ENCODE measurements around the gene NIPA2. TPM values are rescaled to one million over a fixed set of nuclear protein-coding genes. Genes with fewer than 3 reads are reported as not detected.
"Not testable (repeated sequence)": the region's sequence is repeated elsewhere in the genome, so short reads cannot be mapped to it uniquely, and the experiment has no call there.

The NIPA2 gene
- 10 to 100 TPM; 52.7 to 66.3 (median 59.6) TPM for polyA plus RNA-seq (ENCODE audit: insufficient read length in 4 of 4)

- DNase-seq (ENCODE audit: low read depth in 4 of 4, low spot score in 2 of 4), result peak; percentile 91 to 96 (median 96)
Measured at GRCh38 chr15:22838292-22839042, at the start of gene NIPA2. NIPA2 (plus strand) TSS chr15:22838666; CDS start chr15:22851732, 13,066 bp downstream.

DNA sequence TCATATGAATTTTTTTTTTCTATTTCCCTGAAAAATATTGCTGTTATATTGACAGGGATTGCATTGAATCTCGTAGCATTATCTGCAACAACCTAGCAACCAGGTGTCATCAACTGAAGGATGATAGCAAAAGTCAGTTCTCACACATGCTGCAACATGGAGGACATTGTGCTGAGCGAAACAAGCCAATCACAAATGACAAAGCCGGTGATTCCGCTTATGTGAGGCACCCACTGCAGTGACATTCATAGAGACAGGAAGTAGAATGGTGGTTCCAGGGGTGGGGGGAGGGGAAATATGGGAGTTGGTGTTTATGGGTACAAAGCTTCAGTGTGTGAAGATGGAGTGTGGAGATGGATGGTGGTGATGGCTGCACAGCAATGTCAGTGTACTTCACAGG, 44.4 kb upstream of the NIPA2 start:
- no peak for DNase-seq (ENCODE audit: low read depth in 4 of 4, low spot score in 2 of 4)

DNA sequence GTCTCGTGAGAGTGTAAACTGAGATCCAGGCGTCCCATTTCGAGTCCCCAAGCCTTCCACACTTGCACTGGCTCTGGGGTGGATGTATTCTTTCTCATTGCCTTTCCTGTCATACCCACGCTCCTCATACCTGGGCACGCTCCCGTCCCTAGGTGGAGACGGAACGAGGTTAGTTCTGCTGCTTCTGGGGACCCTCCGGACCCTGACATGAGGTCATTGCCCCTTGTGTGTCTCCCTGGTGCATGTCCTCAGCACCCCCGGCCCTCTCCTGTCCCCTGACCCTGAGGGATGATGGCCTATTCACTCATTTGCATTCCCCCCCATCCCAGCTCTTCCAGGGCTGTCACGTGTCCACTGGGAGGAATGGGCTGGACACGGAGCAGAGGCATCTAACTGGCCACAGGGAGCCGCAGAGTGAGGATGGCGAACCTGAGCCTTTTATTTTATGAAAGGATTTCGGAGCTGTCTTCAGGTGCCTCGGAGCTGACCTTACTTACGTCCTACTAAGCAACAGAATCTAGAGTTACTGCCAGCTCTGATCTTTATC, 43.8 kb upstream of the NIPA2 start:
- no peak for DNase-seq (ENCODE audit: low read depth in 4 of 4, low spot score in 2 of 4)

- no peak for DNase-seq (ENCODE audit: low read depth in 4 of 4, low spot score in 2 of 4)
Measured at GRCh38 chr15:22795206-22796063, 43.0 kb upstream of the NIPA2 start.

- DNase-seq (ENCODE audit: low read depth in 4 of 4, low spot score in 2 of 4), result no peak
Measured at GRCh38 chr15:22796079-22796478, 42.4 kb upstream of the NIPA2 start.

GRCh38 chr15:22799902-22800301, 38.6 kb upstream of the NIPA2 start:
- no peak for DNase-seq (ENCODE audit: low read depth in 4 of 4, low spot score in 2 of 4)

DNA sequence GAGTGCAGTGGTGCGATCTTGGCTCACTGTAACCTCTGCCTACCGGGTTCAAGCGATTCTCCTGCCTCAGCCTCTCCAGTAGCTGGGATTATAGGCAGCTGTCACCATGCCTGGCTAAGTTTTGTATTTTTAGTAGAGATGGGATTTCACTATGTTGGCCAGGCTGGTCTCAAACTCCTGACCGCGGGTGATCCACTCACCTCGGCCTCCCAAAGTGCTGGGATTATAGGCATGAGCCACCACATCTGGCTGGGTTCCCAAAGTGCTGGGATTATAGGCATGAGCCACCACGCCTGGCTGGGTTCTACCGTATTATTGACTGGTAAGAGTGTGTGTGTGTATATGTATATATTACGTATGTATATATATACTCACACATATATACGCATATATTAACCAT, 35.5 kb upstream of the NIPA2 start:
- not testable (repeated sequence) for DNase-seq (ENCODE audit: low read depth in 4 of 4, low spot score in 2 of 4)

DNA sequence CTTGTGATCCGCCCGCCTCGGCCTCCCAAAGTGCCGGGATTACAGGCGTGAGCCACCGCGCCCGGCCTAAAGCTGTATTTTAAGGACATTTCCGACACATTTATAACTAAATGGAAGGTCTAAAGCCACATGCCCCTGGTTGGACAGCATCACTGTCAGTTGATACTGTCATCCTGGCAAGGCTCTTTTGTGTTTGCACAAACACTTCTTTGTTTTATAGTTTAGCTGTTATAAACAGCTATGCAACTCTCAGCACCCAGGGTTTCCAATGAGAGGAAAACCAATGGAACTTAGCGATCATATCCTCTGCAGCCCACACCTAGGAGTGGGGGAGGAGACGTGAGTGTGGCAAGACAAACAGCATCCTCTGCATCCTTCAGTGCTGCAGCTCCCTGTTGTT, 32.3 kb upstream of the NIPA2 start:
- no peak for DNase-seq (ENCODE audit: low read depth in 4 of 4, low spot score in 2 of 4)

DNA sequence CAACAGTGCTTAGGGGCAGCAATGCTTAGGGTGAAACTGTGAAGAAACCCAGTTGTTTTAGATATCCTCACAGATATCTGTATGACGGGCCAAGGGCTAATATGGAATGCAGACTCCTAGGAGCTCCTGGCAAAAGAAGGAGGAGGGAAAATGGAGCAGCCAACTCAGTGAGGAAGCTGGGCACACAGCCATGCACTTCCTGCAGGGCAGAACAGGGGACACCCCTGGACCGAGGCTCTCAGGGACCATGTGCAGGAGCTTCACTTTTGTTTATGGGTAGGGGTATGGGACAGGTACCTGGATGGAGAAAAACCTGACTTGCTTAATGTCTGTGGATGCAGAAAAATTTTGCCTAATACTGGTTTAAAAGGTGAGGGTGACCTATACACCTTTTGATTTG, 31.8 kb upstream of the NIPA2 start:
- DNase-seq (ENCODE audit: low read depth in 4 of 4, low spot score in 2 of 4), result no peak

DNA sequence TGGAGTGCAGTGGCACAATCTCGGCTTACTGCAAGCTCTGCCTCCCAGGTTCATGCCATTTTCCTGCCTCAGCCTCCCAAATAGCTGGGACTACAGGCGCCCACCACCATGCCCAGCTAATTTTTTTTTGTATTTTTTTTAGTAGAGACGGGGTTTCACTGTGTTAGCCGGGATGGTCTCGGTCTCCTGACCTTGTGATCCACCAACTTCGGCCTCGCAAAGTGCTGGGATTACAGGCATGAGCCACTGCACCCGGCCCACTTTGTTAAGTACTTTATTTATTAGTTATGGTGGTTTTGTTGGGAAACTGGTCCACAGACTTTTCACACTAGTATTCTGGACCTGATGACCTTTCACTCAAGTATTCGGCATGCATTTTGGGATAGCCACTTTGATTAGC, 30.6 kb upstream of the NIPA2 start:
- not testable (repeated sequence) for DNase-seq (ENCODE audit: low read depth in 4 of 4, low spot score in 2 of 4)

- DNase-seq (ENCODE audit: low read depth in 4 of 4, low spot score in 2 of 4), result no peak
Measured at GRCh38 chr15:22808240-22808639, 30.2 kb upstream of the NIPA2 start.

DNA sequence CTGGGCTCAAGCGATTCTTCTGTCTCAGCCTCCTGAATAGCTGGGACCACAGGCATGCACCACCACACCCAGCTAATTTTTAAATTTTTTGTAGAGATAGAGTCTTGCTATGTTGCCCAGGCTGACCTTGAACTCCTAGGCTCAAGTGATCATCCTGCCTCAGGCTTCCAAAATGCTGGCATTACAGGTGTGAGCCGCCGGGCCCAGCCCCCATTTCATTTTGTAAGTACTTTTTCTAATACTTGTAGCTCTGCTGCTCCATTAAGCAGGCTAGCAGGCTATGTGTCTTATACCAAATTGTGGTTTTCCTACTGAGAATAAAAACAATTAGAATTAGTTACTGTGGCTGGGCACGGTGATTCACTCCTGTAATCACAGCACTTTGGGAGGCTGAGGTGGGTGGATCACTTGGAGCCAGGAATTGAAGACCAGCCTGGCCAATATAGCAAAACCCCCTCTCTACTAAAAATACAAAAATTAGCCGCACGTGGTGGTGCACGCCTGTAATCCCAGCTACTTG, 29.6 kb upstream of the NIPA2 start:
- no peak for DNase-seq (ENCODE audit: low read depth in 4 of 4, low spot score in 2 of 4)

DNA sequence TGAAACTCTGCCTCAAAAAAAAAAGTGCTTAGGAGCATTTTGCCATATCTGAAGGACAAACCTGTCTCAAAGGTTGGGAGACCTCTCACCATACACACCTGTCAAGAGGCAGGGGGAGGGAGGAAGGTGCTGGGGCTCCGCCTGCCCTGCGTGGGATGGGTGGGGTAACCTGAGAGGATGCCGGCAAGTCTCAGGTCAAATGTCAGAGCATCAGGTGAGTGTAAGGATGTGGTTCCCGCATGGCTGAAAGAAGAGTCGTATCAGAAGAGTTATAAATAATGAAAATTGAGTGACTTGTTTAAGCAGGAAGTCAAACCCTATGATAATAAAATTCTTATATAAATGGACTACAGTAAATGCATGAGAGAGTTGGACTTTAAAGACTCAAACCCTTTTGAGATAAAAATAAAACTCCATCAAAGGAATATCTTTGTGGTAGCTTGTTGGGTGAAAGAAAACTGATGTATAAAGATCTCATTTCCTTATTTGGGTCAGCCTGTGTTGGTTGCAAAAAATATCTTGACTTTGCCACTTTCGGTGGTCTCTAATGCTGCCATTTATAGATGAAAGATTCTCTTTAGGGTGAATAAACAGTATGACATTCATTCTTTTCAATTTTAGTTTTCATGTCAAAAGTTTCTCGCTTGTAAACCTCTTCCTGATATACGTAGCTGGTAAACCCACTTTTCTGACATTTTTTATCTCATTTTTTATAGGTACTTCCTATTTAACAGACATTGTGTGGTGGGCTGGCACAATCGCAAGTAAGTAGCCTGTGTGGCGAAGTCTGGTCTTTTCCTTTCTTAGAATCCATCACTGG, 28.2 kb upstream of the NIPA2 start:
- no peak for DNase-seq (ENCODE audit: low read depth in 4 of 4, low spot score in 2 of 4)

DNA sequence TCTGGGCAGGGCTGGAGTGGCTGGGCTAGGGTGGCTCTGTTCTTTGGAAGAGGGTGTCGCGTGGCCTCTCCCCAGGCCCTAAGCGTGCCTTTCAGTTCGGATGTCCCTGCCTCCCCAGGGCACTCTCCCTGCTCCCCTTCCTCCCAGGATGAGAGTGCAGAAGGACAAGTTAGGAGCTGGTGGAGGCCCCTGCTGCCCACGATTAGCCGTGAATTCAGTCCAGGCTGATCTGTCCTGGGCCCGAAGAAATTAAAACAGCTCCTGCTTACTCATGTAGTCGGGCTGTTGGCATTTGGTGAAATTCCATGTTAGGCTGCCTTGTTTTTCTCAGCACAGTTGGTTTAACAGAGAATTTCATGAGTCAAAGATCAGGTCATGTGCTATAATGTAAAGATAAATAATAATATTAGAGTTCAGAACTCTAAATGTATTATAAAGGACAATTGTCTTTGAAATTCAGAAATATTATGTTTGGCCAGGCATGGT, 27.6 kb upstream of the NIPA2 start:
- no peak for DNase-seq (ENCODE audit: low read depth in 4 of 4, low spot score in 2 of 4)

DNA sequence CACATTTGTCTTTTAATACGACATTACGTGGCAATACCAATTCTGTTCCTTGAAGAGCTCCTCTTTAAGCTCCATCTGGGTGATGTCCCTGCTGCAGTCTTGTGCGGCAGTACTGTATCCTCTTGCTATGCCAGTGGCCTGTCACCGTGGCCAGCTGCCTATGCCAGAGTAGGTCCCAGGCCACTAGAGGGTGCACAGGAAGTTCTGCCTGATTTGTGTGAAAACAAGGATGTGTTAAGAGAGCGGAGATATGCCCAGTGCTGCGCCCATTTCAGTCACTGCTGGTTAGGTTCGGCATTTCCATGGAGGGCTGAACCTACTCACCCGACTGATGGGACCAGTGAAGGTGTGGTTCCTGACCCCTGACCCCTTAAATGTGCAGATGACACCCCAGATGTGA, 26.8 kb upstream of the NIPA2 start:
- no peak for DNase-seq (ENCODE audit: low read depth in 4 of 4, low spot score in 2 of 4)

DNA sequence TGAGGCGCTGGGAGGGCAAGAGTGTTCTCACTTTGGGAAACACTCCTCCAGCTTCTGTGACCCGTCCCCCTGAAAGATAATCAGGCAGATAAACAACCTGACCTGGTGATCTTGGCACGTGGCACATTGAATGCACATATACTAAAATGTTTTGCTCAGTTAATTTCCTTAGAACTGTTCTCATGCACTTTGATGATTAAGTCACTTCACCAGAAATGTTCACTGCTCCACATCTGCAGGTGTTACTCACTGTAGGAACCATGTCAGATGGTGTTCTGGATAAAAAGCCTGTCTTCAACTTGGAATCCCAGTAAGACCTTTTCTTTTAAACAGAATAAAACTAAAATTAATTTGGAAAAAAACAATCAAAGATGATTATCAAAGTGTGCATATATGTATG, 24.6 kb upstream of the NIPA2 start:
- DNase-seq (ENCODE audit: low read depth in 4 of 4, low spot score in 2 of 4), result no peak

- no peak for DNase-seq (ENCODE audit: low read depth in 4 of 4, low spot score in 2 of 4)
Measured at GRCh38 chr15:22815766-22816165, 22.7 kb upstream of the NIPA2 start.

- DNase-seq (ENCODE audit: low read depth in 4 of 4, low spot score in 2 of 4), result no peak
Measured at GRCh38 chr15:22819651-22820050, 18.8 kb upstream of the NIPA2 start.

- no peak for DNase-seq (ENCODE audit: low read depth in 4 of 4, low spot score in 2 of 4)
Measured at GRCh38 chr15:22823495-22824128, 14.9 kb upstream of the NIPA2 start.

- DNase-seq (ENCODE audit: low read depth in 4 of 4, low spot score in 2 of 4), result no peak
Measured at GRCh38 chr15:22827125-22827524, 11.3 kb upstream of the NIPA2 start.
